Urothelium cell line (cell line): ENCODE measurements around the gene TMEM178B.
A peak's percentile ranks its signal among the peaks of the same experiment; 100 is the strongest.
"Not testable (repeated sequence)": the region's sequence is repeated elsewhere in the genome, so short reads cannot be mapped to it uniquely, and the experiment has no call there.

Experiments
- DNase-seq: peaks from one replicate; pipeline ENCODE4 v3.0.0; 2011; ENCODE audit warnings: low spot score, mixed read lengths
- FAIRE-seq: peaks from 2 replicates; lab custom pipeline; 2011; peaks lifted over from hg19 to GRCh38; lab: Jason Lieb, UNC

Gene TMEM178B

DNA sequence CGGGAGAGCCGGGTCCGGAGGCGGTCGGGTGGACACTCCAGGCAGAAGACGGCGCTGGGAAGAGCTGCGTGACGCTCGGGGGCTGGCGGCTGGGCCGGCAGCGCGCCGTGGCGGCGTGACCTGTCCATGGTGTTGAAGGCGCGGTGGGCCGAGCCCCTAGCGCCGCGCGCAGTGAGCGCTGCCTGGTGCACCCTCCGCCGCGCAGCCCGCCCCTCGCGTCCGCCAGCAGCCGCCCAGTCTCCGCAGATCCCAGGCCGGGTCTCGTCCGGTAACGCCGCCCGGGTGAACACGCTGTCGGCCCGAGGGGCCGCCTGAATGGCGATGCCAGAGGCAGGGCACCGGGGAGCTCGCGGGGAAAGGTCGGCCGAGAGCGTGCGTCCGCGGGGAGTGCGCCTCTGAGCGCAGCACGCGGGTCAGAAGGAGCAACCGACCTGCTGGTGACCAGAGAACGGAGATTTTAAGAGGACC is 657 bp upstream of the TMEM178B start:
- FAIRE-seq = no peak
- DNase-seq = peak; percentile 54

GRCh38 chr7:141074162-141074991 is 513 bp downstream of the TMEM178B start:
- DNase-seq (no peak), FAIRE-seq (no peak)

GRCh38 chr7:141074997-141075396 is 1.1 kb downstream of the TMEM178B start:
- no peak for FAIRE-seq

DNA sequence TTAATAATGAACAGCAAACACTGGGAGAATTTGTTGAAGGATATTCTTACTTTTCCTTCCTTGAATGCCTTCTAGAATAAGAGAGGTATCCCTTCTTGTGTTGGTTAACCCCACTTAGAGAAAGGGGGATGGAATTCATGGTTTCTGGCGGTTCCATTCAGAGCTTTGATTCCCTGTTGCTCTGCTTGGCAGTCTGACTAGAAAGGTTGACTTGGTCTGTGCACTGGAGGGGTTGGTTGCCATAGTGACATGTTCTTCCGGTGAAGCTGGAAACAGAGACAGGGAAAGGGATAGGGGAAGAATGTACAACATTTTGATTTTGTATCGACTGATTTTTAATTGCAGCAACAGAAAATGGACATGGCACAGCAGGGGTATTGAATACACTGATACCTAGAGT is 2.5 kb downstream of the TMEM178B start:
- no peak for DNase-seq
- FAIRE-seq = no peak

More at GRCh38 chr7:141074997-141075396, 1.1 kb downstream of the TMEM178B start:
- no peak for DNase-seq

GRCh38 chr7:141079219-141079618 is 5.4 kb downstream of the TMEM178B start:
- no peak for DNase-seq
- no peak for FAIRE-seq

GRCh38 chr7:141089490-141089889 is 15.6 kb downstream of the TMEM178B start:
- FAIRE-seq = not testable (repeated sequence)

GRCh38 chr7:141094336-141095070 is 20.6 kb downstream of the TMEM178B start:
- DNase-seq = no peak
- FAIRE-seq = no peak

More at GRCh38 chr7:141089490-141089889, 15.6 kb downstream of the TMEM178B start:
- DNase-seq = not testable (repeated sequence)

- peak; percentile 5 for DNase-seq
- FAIRE-seq = no peak
Observed at GRCh38 chr7:141097430-141097829, 23.6 kb downstream of the TMEM178B start.

DNA sequence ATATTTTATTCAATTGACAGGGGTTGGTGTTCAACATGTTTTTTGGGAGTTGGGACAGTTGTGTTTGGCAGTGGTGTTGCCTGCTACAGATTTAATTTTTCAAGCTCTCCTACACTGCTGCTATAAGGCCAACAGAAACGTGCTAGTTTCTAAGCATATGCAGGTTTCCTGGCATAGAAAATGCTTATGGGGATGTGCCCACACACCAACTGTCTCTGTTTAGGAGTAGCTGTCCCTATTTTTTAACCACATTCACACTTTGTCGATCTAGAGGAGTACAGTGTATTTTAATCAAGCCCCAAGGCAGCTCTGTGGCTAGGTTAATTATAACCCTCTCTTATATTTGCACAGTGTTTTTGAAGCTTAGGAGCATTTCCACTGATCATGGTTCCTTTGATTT is 28.6 kb downstream of the TMEM178B start:
- FAIRE-seq = no peak
- DNase-seq = no peak

DNA sequence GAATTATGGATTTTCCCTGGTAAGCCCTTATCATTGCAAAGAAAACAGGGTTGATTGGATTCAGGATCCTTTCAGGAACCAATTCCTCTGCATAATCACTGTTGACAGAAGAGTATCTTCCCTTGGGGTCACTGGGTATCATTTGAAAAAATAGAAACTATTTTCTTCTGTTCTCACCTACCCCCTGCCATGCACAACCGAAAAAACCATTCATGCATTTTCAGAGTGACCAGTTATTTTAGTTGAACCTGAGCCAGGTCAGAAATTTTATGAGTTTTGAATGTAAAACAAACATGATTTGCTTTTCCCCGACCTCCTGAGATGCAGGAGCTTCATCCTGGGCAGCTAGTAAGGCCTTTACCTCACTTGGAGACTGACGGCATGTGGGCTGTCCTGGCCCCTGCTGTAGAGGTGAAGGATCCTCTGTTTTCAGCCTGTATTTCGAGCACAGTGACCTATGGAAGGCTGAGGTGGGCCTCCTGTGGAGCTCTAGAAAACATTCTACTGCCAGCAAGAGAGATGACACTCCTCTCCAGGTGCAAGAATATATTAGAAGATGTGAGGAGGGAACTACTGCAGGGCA is 30.1 kb downstream of the TMEM178B start:
- DNase-seq = no peak
- no peak for FAIRE-seq

GRCh38 chr7:141113131-141113530 is 39.3 kb downstream of the TMEM178B start:
- FAIRE-seq (no peak), DNase-seq (no peak)

DNA sequence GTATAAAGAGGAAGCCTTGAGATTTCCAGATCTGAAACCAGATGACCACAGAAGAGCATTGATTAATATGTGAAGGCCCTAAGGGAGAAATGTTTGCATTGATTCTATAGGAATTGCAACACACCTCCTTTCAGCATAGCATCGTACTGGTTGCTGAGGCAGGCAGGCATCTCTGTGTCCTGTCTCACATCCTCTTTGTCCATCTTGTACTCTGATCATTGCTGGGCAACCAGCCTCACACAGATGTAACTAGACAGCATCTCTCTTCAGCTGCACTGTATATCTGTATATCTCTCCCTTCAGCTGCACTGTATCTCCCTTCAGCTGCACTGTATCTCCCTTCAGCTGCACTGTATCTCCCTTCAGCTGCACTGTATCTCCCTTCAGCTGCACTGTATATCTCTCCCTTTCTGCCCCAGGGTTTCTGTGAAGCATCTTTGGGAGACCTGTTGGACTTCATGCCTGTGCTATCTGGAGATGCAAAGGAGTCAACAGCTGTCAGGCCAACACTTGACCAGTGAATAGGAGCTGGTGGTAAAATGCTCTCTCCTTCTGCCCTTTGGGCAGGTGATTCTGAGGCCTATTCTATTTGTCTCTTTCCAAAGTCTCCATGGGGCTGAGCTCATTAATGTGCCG is 40.3 kb downstream of the TMEM178B start:
- FAIRE-seq (no peak), DNase-seq (no peak)

- DNase-seq = no peak
- no peak for FAIRE-seq
Observed at GRCh38 chr7:141115965-141116364, 42.1 kb downstream of the TMEM178B start.

GRCh38 chr7:141116661-141117060 is 42.8 kb downstream of the TMEM178B start:
- FAIRE-seq, DNase-seq: not testable (repeated sequence)

DNA sequence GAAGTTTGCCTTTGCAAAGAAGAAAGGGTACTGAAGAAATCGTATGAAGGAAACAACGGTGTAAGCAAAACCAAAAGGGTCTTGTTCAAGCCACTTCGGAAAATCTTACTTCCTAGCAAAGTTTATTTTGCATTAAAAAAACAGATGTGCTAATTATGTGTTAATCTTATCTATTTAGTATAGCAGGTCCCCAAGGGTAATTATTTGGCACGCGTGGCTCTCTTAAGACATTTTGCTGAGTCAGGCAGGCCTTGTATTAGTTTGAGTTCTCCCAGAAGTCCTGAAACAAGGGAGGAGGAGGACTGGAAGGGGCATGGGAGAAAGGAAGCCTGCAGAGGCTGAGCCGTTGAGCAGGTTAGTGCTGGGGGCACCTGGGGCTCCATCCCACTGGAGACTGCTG is 44.9 kb downstream of the TMEM178B start:
- DNase-seq = no peak
- no peak for FAIRE-seq

DNA sequence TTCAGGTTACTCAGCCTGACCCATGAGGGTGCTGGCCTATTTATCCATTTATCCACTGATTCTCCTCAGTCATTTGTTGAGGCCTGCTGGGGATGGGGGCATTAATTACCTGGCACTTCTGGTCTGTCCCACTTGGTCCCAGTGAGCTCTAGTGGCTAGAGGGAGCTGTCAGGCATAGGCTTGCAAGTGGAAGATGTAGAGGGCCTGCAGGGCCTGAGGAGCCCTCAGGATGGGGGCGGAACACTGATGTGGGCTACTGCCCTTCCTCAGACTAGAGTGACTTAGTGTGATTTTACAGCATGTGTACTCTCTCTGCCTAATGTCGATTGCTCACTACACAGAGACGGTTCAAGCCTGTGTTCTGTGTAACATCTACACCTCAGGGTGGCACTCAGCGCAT is 45.3 kb downstream of the TMEM178B start:
- FAIRE-seq = no peak
- no peak for DNase-seq

DNA sequence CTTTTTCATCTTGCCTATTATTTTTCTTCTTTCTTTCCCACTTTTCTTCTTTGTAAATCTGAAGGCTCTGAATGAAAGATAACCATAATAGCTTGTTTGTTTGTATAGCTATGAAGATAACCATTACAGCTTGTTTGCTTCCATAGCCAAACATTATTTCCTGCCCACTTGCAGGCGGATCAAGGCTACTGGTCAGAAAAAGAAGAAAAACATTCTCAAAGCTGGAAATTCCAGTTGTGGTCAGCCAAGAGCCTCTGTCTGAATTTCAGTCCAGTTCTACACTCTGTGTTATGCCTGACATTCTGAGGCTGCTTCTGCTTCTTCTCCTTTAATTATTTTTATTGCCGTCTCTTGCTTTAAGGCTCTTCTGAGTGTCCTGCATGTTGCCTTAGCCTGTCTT is 48.9 kb downstream of the TMEM178B start:
- FAIRE-seq = no peak
- no peak for DNase-seq

DNA sequence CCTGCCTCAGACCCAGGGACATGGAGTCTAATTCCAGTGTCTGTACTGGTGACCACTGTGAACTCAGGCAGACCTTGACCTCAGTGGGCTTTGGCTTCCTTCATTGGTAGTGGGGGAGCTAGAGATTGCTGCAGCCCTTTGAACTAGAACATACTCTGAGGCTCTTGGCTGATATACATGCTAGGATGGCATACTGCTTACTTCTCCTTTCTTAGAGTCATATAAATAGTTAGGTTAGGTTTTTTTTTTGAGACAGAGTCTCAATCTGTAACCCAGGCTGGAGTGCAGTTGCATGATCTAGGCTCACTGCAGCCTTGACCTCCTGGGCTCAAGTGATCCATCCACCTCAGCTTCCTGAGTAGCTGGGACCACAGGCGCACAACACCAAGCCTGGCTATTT is 49.7 kb downstream of the TMEM178B start:
- no peak for FAIRE-seq

GRCh38 chr7:141126107-141126506 is 52.2 kb downstream of the TMEM178B start:
- FAIRE-seq = no peak

More for the DNA sequence above, 49.7 kb downstream of the TMEM178B start:
- DNase-seq = no peak

GRCh38 chr7:141128506-141128905 is 54.6 kb downstream of the TMEM178B start:
- DNase-seq (peak; percentile 10), FAIRE-seq (no peak)

More at GRCh38 chr7:141126107-141126506, 52.2 kb downstream of the TMEM178B start:
- no peak for DNase-seq

GRCh38 chr7:141128931-141129330 is 55.1 kb downstream of the TMEM178B start:
- DNase-seq (no peak), FAIRE-seq (no peak)
